HepG2 (cell line): ENCODE results near the gene TEX13B.

Source experiments
- CTCF ChIP-seq: sonication (generic); formaldehyde crosslinking; IDR thresholded peaks from 2 replicates; pipeline ENCODE4 v1.5.0; 2020; ENCODE audit warnings: mild to moderate bottlenecking, missing genetic modification reagents, moderate library complexity
- FOSL1 ChIP-seq: sonication (generic); formaldehyde crosslinking; IDR thresholded peaks from 2 replicates; pipeline ENCODE4 v1.9.0; 2021; ENCODE audit warnings: missing genetic modification reagents, borderline replicate concordance
- HCFC1 ChIP-seq: fragments of 150-350 bp; IDR thresholded peaks from 2 replicates; pipeline ENCODE4 v1.6.1; 2014; ENCODE audit warnings: low read depth, low read length
- IRF9 ChIP-seq: sonication (generic); formaldehyde crosslinking; IDR thresholded peaks from 2 replicates; pipeline ENCODE4 v1.8.0; 2022; ENCODE audit warnings: missing genetic modification reagents, mild to moderate bottlenecking, borderline replicate concordance
- MAFK ChIP-seq, 2 experiments: IDR thresholded peaks in 1 of 2; conservative IDR thresholded peaks in 1 of 2; 2 replicates each; pipeline ENCODE4 v1.6.1; 2011; ENCODE audit warnings: improper control_type of control experiment in 2 of 2, low read length in 2 of 2
- MYC ChIP-seq: sonication (generic); formaldehyde crosslinking; IDR thresholded peaks from 2 replicates; pipeline ENCODE4 v1.9.0; 2021; ENCODE audit warnings: missing genetic modification reagents, borderline replicate concordance
- TF ChIP-seq, protein P1 (sequence below): sonication (generic); formaldehyde crosslinking; IDR thresholded peaks from 2 replicates; pipeline ENCODE4 v1.5.0; 2020; ENCODE audit warnings: missing genetic modification reagents

DNA sequence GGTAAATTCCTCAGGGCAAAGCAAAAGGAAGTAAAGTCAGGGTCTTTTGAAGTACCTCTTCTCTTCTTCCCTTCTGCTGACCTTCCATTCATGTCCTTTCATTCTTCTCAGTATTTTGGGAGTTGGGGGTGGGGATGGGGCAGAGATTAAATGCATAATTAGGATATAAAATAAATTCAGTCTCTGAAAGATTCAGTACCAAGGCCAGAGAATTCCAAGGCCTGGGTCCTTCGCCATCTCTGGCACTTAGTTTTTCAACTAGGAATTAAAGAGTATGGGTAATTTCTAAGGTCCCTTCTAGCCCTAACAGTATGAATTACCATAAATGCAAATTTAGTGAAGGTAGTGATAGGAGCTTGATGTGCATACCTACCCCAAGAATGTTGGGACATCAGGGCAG lies 47.9 kb downstream of the TEX13B start:
- TF ChIP-seq IRF9 (CRISPR knock-in tag) (no peak), MYC (CRISPR knock-in tag) (no peak), HCFC1 (no peak), CTCF (CRISPR knock-in tag) (no peak), MAFK (conservative IDR thresholded peaks at IDR 0.05 in 1 of 2, IDR thresholded peaks at IDR 0.05 in 1 of 2; ENCODE audit: low read length in 2 of 2) (no peak), FOSL1 (CRISPR knock-in tag) (no peak)
- TF ChIP-seq, protein P1, sequence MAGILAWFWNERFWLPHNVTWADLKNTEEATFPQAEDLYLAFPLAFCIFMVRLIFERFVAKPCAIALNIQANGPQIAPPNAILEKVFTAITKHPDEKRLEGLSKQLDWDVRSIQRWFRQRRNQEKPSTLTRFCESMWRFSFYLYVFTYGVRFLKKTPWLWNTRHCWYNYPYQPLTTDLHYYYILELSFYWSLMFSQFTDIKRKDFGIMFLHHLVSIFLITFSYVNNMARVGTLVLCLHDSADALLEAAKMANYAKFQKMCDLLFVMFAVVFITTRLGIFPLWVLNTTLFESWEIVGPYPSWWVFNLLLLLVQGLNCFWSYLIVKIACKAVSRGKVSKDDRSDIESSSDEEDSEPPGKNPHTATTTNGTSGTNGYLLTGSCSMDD (CRISPR knock-in tag) = no peak
